Measurements from ENCODE around the gene SLC6A7. TPM values are rescaled to one million over a fixed set of nuclear protein-coding genes. Genes with fewer than 3 reads are reported as not detected.

SLC6A7 gene
- polyA plus RNA-seq, 1 of the 3 experiments (the other 2 are of a cell fraction), result not detected

DNA sequence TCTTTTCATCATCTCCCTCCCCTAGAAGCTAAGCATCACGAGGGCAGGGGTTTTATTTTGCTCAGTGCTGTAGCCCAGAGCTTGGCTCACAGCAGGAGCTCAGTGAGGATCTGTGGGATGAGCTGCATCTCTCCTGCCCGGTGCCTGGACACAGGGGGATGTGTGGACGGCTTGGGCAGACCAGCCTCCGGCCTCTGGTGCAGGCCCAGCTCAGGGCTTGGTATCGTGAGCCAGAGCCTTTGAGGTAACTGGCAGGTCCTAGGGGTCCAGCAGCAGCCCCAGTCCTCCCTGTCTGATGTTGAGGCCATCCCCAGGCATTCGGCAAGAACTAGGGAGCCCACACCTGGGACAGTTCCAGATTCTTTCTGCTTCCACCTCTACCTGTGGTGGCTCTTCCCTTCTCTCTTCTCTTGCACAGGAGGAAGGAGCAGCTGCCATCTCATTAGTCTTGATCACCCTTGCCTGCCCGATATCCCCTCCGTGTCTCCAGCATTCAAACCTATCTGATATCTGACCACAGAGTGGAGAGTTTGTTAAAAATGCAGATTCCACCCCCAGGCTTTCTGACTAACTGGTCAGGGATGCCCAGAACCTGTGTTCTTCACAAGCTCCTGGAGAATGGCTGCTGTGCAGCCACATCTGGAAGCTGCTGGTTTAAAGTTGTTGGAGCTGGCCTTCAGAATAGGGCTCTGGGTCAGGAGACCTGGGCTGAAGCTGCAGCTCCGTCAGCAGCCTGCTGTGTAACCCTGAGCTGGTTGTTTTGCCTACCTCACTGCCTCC, 7.9 kb upstream of the SLC6A7 start:
- POLR2A ChIA-PET, result no interaction called here
- 86% methylated on average over 6 of the region's 9 CpGs for WGBS (ENCODE audit: low lambda C conversion rate)

DNA sequence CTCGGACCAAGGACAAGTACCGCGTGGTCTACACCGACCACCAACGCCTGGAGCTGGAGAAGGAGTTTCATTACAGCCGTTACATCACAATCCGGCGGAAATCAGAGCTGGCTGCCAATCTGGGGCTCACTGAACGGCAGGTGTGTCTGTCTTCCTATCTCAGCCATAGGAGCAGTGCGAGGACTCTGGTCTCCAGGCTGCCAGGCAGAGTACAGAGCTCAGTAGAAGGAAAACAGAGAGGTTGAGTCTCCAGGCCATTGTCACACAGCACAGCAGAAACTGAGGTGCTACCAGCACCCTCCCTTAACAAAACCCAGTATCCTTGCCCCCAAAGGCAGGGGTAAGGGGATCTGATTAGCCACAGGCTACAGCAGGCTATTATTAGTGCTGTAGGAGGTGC, 7.1 kb upstream of the SLC6A7 start:
- H3K27ac ChIP-seq (ENCODE audit: low read depth in 2 of 2, low read length in 1 of 2), result no peak overlapping the region
- no peaks in the 10 kb centered on the region for H3K9me3 ChIP-seq
- H3F3A ChIP-seq (replicated peaks; ENCODE audit: insufficient read depth), result no peaks in the 10 kb centered on the region
- H3K36me3 ChIP-seq (replicated peaks in 1 of 2; ENCODE audit: control insufficient read depth in 1 of 2, insufficient read depth in 2 of 2, low read length in 1 of 2), result no peaks in the 10 kb centered on the region
- DNase-seq, result no peak
- no peaks in the 10 kb centered on the region for H3K27me3 ChIP-seq (ENCODE audit: insufficient read depth)
- H4K20me1 ChIP-seq (ENCODE audit: insufficient read depth), result no peaks in the 10 kb centered on the region
- no peak overlapping the region for H3K9ac ChIP-seq
- POLR2A ChIA-PET, result no interaction called here
- no peak overlapping the region for H3K4me3 ChIP-seq (ENCODE audit: low read depth in 2 of 2, low read length in 1 of 2)
- H3K4me1 ChIP-seq (ENCODE audit: control insufficient read depth in 1 of 2, insufficient read depth in 2 of 2, low read depth in 1 of 2, low read length in 1 of 2), result peaks cover 0 to 2% of the 10 kb centered on the region in 2 experiments; a peak in 1 of 4 replicates
- no peaks in the 10 kb centered on the region for H3K9me2 ChIP-seq
- H3K4me2 ChIP-seq, result no peak overlapping the region
- H2AFZ ChIP-seq (ENCODE audit: low read depth), result no peak overlapping the region
- no peaks in the 10 kb centered on the region for H3K79me2 ChIP-seq (ENCODE audit: insufficient read depth)
- CTCF ChIA-PET, result interaction anchor here (1.0 to 3.7 kb wide), 4 partner anchors 8 to 167 kb away, joined by 3 to 13 read pairs (median 6); no protein-coding TSS in a partner anchor
- 83% methylated on average over 10 of the region's 10 CpGs for WGBS (ENCODE audit: low lambda C conversion rate)
- TF ChIP-seq EZH2phosphoT487 (IDR thresholded peaks at IDR 0.05; ENCODE audit: borderline replicate concordance, low read depth), result no peak
- TF ChIP-seq, protein P1, sequence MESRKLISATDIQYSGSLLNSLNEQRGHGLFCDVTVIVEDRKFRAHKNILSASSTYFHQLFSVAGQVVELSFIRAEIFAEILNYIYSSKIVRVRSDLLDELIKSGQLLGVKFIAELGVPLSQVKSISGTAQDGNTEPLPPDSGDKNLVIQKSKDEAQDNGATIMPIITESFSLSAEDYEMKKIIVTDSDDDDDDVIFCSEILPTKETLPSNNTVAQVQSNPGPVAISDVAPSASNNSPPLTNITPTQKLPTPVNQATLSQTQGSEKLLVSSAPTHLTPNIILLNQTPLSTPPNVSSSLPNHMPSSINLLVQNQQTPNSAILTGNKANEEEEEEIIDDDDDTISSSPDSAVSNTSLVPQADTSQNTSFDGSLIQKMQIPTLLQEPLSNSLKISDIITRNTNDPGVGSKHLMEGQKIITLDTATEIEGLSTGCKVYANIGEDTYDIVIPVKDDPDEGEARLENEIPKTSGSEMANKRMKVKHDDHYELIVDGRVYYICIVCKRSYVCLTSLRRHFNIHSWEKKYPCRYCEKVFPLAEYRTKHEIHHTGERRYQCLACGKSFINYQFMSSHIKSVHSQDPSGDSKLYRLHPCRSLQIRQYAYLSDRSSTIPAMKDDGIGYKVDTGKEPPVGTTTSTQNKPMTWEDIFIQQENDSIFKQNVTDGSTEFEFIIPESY (IDR thresholded peaks at IDR 0.05; ENCODE audit: borderline replicate concordance, low read depth), result no peak
- TF ChIP-seq, protein P2, sequence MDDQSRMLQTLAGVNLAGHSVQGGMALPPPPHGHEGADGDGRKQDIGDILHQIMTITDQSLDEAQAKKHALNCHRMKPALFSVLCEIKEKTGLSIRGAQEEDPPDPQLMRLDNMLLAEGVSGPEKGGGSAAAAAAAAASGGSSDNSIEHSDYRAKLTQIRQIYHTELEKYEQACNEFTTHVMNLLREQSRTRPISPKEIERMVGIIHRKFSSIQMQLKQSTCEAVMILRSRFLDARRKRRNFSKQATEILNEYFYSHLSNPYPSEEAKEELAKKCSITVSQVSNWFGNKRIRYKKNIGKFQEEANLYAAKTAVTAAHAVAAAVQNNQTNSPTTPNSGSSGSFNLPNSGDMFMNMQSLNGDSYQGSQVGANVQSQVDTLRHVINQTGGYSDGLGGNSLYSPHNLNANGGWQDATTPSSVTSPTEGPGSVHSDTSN (IDR thresholded peaks at IDR 0.05), result no peak
- TF ChIP-seq JUND (IDR thresholded peaks at IDR 0.05), result no peak
- no peak for TF ChIP-seq POLR2AphosphoS5 (IDR thresholded peaks at IDR 0.05; ENCODE audit: low read depth, low read length)
- TF ChIP-seq NRF1 (IDR thresholded peaks at IDR 0.05; ENCODE audit: low read depth, low read length), result no peak
- TF ChIP-seq TCF12 (IDR thresholded peaks at IDR 0.05), result no peak
- TF ChIP-seq RFX5 (IDR thresholded peaks at IDR 0.05; ENCODE audit: low read length), result no peak
- no peak for TF ChIP-seq FOSL2 (IDR thresholded peaks at IDR 0.05; ENCODE audit: borderline replicate concordance, low read depth)
- TF ChIP-seq, protein P3, sequence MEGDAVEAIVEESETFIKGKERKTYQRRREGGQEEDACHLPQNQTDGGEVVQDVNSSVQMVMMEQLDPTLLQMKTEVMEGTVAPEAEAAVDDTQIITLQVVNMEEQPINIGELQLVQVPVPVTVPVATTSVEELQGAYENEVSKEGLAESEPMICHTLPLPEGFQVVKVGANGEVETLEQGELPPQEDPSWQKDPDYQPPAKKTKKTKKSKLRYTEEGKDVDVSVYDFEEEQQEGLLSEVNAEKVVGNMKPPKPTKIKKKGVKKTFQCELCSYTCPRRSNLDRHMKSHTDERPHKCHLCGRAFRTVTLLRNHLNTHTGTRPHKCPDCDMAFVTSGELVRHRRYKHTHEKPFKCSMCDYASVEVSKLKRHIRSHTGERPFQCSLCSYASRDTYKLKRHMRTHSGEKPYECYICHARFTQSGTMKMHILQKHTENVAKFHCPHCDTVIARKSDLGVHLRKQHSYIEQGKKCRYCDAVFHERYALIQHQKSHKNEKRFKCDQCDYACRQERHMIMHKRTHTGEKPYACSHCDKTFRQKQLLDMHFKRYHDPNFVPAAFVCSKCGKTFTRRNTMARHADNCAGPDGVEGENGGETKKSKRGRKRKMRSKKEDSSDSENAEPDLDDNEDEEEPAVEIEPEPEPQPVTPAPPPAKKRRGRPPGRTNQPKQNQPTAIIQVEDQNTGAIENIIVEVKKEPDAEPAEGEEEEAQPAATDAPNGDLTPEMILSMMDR (IDR thresholded peaks at IDR 0.05), result no peak

More for the DNA sequence above, 7.9 kb upstream of the SLC6A7 start:
- H3K27me3 ChIP-seq (ENCODE audit: insufficient read depth), result no peaks in the 10 kb centered on the region
- H3K4me3 ChIP-seq (ENCODE audit: low read depth in 2 of 2, low read length in 1 of 2), result no peak overlapping the region
- CTCF ChIA-PET, result interaction anchor here (1.0 to 3.7 kb wide), 5 partner anchors 9 to 168 kb away, joined by 3 to 13 read pairs (median 5); no protein-coding TSS in a partner anchor
- no peaks in the 10 kb centered on the region for H3K9me3 ChIP-seq
- H3K9ac ChIP-seq, result no peak overlapping the region
- no peaks in the 10 kb centered on the region for H3K79me2 ChIP-seq (ENCODE audit: insufficient read depth)
- no peak overlapping the region for H3K4me2 ChIP-seq
- peaks cover 0 to 2% of the 10 kb centered on the region in 2 experiments; a peak in 1 of 4 replicates for H3K4me1 ChIP-seq (ENCODE audit: control insufficient read depth in 1 of 2, insufficient read depth in 2 of 2, low read depth in 1 of 2, low read length in 1 of 2)
- DNase-seq, result no peak
- no peaks in the 10 kb centered on the region for H4K20me1 ChIP-seq (ENCODE audit: insufficient read depth)
- no peak overlapping the region for H2AFZ ChIP-seq (ENCODE audit: low read depth)
- H3K36me3 ChIP-seq (replicated peaks in 1 of 2; ENCODE audit: control insufficient read depth in 1 of 2, insufficient read depth in 2 of 2, low read length in 1 of 2), result no peaks in the 10 kb centered on the region
- no peak overlapping the region for H3K27ac ChIP-seq (ENCODE audit: low read depth in 2 of 2, low read length in 1 of 2)
- no peaks in the 10 kb centered on the region for H3K9me2 ChIP-seq
- TF ChIP-seq FOXJ3 (CRISPR knock-in tag; IDR thresholded peaks at IDR 0.05) (no peak), NRF1 (IDR thresholded peaks at IDR 0.05; ENCODE audit: low read depth, low read length) (no peak), CHD2 (IDR thresholded peaks at IDR 0.05; ENCODE audit: low read length, partially characterized antibody) (no peak), FOSL2 (IDR thresholded peaks at IDR 0.05; ENCODE audit: borderline replicate concordance, low read depth) (no peak), EP300 (IDR thresholded peaks at IDR 0.05; ENCODE audit: borderline replicate concordance in 1 of 2, low read depth in 1 of 2, low read length in 1 of 2) (no peak), SIN3A (IDR thresholded peaks at IDR 0.05; ENCODE audit: borderline replicate concordance, low read depth, low read length) (no peak), SMC3 (IDR thresholded peaks at IDR 0.05; ENCODE audit: low read depth, low read length) (no peak), ELF1 (IDR thresholded peaks at IDR 0.05) (no peak), JUND (IDR thresholded peaks at IDR 0.05) (no peak), TCF12 (IDR thresholded peaks at IDR 0.05) (no peak)
- TF ChIP-seq, protein P1 (IDR thresholded peaks at IDR 0.05; ENCODE audit: borderline replicate concordance, low read depth), result no peak
- TF ChIP-seq, protein P4, sequence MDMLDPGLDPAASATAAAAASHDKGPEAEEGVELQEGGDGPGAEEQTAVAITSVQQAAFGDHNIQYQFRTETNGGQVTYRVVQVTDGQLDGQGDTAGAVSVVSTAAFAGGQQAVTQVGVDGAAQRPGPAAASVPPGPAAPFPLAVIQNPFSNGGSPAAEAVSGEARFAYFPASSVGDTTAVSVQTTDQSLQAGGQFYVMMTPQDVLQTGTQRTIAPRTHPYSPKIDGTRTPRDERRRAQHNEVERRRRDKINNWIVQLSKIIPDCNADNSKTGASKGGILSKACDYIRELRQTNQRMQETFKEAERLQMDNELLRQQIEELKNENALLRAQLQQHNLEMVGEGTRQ (IDR thresholded peaks at IDR 0.05; ENCODE audit: borderline replicate concordance, low read depth, low read length), result no peak
- no peaks in the 10 kb centered on the region for H3F3A ChIP-seq (replicated peaks; ENCODE audit: insufficient read depth)
